Measurements from ENCODE around the gene KIF21A.

KIF21A gene

DNA sequence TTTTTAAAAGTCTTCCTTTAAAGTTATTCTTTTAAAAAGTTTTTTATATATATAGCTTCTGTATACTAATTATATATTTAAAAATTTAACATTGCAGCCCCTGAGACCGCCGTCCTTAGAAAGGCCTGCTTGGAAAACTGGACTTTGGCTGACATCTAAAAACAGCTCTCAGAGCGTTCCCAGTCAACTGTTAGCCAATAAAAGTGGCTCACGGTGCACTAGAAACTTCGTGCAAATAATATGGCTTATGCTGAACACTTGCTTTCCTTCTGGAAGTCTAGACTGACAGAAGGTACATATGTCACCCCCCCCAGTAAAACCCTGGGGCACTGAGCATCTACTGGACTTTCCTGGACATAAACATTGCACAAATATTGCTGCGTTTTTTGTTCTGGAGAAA lies 115.0 kb downstream of the KIF21A start:
- no peak overlapping the region for H2AFZ ChIP-seq
- no peak overlapping the region for H3K9ac ChIP-seq
- no peaks in the 10 kb centered on the region for H3K4me1 ChIP-seq
- H3K4me3 ChIP-seq (ENCODE audit: low read depth, low read length), result no peak overlapping the region
- no peak overlapping the region for H3K4me2 ChIP-seq (ENCODE audit: low read length)
- TF ChIP-seq, protein P1, sequence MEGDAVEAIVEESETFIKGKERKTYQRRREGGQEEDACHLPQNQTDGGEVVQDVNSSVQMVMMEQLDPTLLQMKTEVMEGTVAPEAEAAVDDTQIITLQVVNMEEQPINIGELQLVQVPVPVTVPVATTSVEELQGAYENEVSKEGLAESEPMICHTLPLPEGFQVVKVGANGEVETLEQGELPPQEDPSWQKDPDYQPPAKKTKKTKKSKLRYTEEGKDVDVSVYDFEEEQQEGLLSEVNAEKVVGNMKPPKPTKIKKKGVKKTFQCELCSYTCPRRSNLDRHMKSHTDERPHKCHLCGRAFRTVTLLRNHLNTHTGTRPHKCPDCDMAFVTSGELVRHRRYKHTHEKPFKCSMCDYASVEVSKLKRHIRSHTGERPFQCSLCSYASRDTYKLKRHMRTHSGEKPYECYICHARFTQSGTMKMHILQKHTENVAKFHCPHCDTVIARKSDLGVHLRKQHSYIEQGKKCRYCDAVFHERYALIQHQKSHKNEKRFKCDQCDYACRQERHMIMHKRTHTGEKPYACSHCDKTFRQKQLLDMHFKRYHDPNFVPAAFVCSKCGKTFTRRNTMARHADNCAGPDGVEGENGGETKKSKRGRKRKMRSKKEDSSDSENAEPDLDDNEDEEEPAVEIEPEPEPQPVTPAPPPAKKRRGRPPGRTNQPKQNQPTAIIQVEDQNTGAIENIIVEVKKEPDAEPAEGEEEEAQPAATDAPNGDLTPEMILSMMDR (IDR thresholded peaks at IDR 0.05), result no peak
- H3K79me2 ChIP-seq, result no peaks in the 10 kb centered on the region
- H3K36me3 ChIP-seq (ENCODE audit: control insufficient read depth, insufficient read depth, low read length), result no peaks in the 10 kb centered on the region
- no peaks in the 10 kb centered on the region for H3K27me3 ChIP-seq (ENCODE audit: control insufficient read depth, insufficient read depth, low read length)
- H3K9me3 ChIP-seq (ENCODE audit: control insufficient read depth, low read length), result no peaks in the 10 kb centered on the region
- H3K27ac ChIP-seq, result no peak overlapping the region

DNA sequence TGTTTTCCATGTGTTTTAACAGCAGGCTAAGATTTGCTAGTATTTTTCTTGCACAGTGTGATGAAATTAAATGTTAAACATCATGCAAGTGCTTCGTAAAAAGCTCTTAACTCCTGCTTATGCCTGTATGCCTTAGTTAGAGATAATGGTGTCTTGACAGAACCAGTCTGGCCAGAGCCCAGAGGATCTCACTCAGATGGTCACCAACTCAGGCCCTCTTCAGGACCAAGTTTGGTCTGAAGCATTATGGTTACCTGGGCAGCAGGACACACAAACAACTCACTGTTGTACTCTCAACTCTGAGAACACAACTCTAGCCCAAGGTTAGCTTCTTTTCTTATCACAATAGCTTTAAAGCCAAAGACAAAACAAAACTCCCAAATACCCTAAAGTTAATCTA lies 115.4 kb downstream of the KIF21A start:
- Histone ChIP-seq H3K27ac (no peak overlapping the region), H3K79me2 (no peaks in the 10 kb centered on the region), H3K9ac (no peak overlapping the region), H2AFZ (no peak overlapping the region), H3K4me2 (ENCODE audit: low read length) (no peak overlapping the region), H3K9me3 (ENCODE audit: control insufficient read depth, low read length) (no peaks in the 10 kb centered on the region), H3K36me3 (ENCODE audit: control insufficient read depth, insufficient read depth, low read length) (no peaks in the 10 kb centered on the region), H3K27me3 (ENCODE audit: control insufficient read depth, insufficient read depth, low read length) (no peaks in the 10 kb centered on the region), H3K4me3 (ENCODE audit: low read depth, low read length) (no peak overlapping the region), H3K4me1 (no peaks in the 10 kb centered on the region)
- TF ChIP-seq, protein P1 (IDR thresholded peaks at IDR 0.05), result no peak

DNA sequence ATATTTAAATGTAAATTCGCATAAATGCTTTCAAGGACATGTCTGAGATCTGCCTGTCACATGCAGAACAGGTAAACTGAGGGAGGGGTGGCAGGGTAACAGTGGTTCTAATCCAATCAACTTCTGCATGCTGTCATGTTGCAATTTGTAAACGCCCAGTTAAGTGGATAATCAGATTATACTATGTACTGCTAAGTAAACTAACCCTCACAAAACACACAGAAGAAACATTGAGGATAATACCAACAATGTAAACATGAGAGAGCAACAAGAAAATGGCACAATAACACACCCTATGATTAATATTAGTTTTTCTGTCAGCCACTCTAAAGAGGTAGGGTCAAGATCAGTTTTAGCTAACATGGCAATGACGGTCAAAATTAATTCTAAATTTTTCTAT lies 123.7 kb downstream of the KIF21A start:
- no peak overlapping the region for H3K27ac ChIP-seq
- H2AFZ ChIP-seq, result no peak overlapping the region
- H3K36me3 ChIP-seq (ENCODE audit: control insufficient read depth, insufficient read depth, low read length), result no peaks in the 10 kb centered on the region
- no peak overlapping the region for H3K4me3 ChIP-seq (ENCODE audit: low read depth, low read length)
- TF ChIP-seq, protein P1 (IDR thresholded peaks at IDR 0.05), result no peak
- no peak overlapping the region for H3K9ac ChIP-seq
- H3K4me2 ChIP-seq (ENCODE audit: low read length), result no peak overlapping the region
- no peaks in the 10 kb centered on the region for H3K27me3 ChIP-seq (ENCODE audit: control insufficient read depth, insufficient read depth, low read length)
- no peaks in the 10 kb centered on the region for H3K4me1 ChIP-seq
- H3K9me3 ChIP-seq (ENCODE audit: control insufficient read depth, low read length), result no peaks in the 10 kb centered on the region
- no peaks in the 10 kb centered on the region for H3K79me2 ChIP-seq

DNA sequence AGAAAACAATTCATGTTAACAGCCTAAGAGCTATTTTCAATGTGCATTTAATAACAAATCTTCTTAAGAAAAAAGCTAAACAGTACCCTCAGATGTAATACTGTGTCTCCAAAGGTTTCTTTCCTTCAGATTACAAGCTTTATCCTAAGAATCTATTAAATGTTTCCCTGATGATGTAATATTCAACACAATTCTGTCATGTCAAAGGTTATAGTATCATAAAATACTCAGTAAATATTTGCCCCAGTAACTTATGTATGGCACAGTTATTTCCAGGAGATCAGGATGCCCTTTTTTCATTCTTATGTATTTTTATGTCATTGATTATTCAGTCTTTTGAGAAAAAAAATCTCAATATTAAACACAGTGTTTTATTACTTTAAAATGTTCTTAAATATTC lies 128.4 kb downstream of the KIF21A start:
- H3K4me1 ChIP-seq, result no peaks in the 10 kb centered on the region
- no peak overlapping the region for H2AFZ ChIP-seq
- no peaks in the 10 kb centered on the region for H3K36me3 ChIP-seq (ENCODE audit: control insufficient read depth, insufficient read depth, low read length)
- H3K4me3 ChIP-seq (ENCODE audit: low read depth, low read length), result no peak overlapping the region
- H3K9ac ChIP-seq, result no peak overlapping the region
- no peaks in the 10 kb centered on the region for H3K79me2 ChIP-seq
- TF ChIP-seq, protein P1 (IDR thresholded peaks at IDR 0.05), result no peak
- H3K27ac ChIP-seq, result no peak overlapping the region
- H3K27me3 ChIP-seq (ENCODE audit: control insufficient read depth, insufficient read depth, low read length), result no peaks in the 10 kb centered on the region
- no peaks in the 10 kb centered on the region for H3K9me3 ChIP-seq (ENCODE audit: control insufficient read depth, low read length)
- no peak overlapping the region for H3K4me2 ChIP-seq (ENCODE audit: low read length)

DNA sequence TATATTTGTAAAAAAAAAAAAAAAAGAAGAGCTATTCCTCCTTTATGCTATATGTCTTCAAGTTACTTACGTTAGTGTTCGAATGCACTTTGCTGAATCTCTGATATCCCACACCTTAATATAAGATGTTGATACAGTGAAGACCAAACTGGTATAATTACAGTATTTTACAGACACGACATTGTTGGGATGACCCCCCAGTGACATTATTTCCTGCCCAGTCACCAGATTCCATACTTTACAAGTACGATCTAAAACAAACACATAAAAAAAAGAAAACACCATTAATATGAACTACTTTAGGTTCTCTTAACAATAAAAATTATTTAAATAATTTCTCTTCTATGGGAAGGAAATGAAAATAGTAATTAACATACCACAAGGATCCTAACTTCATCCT lies 133.4 kb downstream of the KIF21A start:
- Histone ChIP-seq H3K4me3 (ENCODE audit: low read depth, low read length) (no peak overlapping the region), H3K9ac (no peak overlapping the region), H3K9me3 (ENCODE audit: control insufficient read depth, low read length) (no peaks in the 10 kb centered on the region), H3K79me2 (no peaks in the 10 kb centered on the region), H2AFZ (no peak overlapping the region), H3K4me2 (ENCODE audit: low read length) (no peak overlapping the region), H3K36me3 (ENCODE audit: control insufficient read depth, insufficient read depth, low read length) (no peaks in the 10 kb centered on the region), H3K27me3 (ENCODE audit: control insufficient read depth, insufficient read depth, low read length) (no peaks in the 10 kb centered on the region), H3K4me1 (no peaks in the 10 kb centered on the region), H3K27ac (no peak overlapping the region)
- TF ChIP-seq, protein P1 (IDR thresholded peaks at IDR 0.05), result no peak

Data from parathyroid adenoma (tissue), 2 donors.